Amniotic stem cell (primary cell): ENCODE results near the gene ACTN4.
"Not testable (repeated sequence)": the region's sequence is repeated elsewhere in the genome, so short reads cannot be mapped to it uniquely, and the experiment has no call there.

Experiments
- DNase-seq: peaks from one replicate; lab custom pipeline; 2025; lab: John Stamatoyannopoulos, UW

The ACTN4 gene

DNA sequence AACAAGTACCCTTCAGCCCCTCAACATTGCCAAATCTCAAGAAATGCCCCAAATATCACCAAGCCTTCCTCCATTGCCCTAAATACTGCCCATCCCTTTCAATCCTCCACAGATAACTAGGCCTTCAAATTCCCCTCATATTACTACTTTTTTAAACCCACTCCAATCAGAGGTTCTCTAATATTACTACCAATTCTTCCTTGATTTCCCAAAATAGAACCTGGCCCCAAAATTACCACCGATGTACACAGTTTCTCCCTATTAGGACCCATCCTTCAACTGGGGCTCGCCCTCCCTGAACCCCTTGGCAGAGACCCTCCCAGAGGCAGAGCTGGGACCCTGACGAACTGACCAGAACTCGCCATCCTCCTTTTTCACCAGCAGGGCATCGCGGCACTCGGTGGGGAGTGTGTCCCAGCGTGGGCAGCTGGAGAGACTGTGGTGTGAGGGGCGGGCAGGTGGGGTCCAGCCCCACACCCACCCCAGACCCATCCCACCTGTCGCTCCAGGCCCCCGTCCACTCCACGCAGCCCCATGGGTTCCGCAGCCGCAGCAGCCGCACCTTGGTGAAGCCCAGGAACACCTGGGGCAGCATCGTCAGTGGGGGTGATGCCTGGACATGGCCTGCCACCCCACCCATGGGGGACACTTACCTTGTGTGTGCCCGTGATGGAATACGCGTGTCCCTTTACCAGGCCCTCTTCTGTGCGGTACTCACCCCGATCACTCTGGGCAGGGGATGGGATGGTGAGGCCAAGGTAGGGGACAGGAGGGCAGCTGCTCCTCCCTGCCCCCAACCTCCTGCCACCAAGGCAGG, 90.7 kb downstream of the ACTN4 start:
- no peak for DNase-seq

DNA sequence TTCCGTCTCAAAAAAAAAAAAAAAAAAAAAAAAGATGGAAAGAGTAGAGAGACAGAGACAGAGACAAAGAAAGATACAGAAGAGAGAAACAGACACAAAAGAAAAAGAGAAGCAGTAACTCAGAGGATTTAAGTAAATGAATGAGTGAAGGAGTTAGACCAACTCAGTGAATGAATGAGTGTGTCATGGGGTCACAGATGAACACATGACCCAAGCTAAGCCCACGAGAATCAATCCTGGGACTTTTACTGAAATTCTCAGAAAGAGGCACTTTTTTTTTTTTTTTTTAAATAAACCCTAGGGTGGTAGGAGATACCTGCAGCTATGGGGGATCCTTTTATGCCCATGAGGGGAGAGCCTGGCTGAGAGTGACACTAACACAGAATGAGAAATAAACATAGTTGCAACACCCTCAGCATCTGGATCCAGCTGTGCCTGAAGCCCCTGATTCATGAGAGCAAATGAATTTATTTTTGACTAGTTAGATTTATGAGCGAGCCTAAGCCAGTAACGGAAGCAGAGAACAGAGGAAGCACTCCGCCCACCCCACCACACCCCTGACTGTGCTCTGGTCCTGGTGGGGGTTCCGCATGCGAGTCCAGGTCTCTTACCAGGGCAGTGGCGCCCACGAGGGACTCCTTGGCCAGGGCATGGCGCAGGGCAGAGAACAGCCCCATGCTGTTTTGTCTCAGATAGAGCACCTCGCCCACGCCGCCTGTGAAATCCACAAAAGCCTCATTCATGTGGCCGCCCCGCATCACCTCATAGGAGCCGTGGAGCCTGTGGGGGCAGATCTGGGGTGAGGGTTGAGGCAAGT, 92.2 kb downstream of the ACTN4 start:
- DNase-seq = no peak

DNA sequence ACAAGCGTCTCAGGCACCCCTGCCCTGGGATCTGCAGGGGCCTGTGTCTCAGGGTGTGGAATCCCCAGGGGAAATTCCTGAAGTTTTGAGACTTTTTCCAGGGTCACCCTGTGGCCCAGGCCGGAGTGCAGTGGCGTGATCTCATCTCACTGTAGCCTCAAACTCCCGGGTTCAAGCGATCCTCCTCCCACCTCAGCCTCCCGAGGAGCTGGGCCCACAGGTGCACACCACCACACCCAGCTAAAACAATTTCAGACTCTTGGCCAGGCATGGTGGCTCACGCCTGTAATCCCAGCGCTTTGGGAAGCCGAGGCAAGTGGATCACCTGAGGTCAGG, 92.8 kb downstream of the ACTN4 start:
- DNase-seq = no peak

DNA sequence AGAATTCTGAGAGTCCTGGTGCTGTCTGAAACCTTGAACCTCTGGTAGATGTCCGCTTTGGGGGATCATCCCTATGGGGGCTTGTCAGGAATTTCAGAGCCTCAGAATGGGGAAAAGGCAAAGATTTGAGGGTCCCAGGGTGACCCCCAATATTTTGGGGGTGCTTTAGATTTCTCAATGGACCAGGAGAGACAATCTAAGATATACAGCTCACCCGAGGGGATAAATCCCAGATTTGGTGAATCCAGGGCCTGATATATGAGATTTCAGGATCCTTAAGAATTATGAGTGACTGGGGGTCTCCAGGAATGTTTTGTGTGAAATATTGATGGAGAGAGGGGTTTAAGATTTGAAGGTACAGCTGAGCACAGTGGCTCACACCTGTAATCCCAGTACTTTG, 93.5 kb downstream of the ACTN4 start:
- no peak for DNase-seq

DNA sequence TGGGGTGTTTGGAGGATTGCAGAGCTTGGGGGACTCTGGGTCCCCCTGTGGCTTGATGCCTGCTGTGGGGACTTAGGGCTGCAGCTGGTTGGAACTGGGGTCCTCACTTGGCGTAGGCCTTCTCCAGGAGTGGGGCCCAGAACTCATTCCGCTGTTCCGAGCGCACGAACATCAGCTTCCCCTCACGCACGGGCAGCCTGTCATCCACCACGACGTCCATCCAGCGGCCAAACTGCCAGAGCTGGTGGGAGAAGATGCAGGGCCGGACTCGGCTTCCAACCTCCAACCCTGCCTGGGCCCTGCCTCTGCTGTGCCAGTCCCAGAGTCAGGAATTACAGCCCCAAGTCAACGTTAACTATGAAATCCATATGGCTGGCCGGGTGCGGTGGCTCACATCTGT, 94.2 kb downstream of the ACTN4 start:
- DNase-seq = no peak

DNA sequence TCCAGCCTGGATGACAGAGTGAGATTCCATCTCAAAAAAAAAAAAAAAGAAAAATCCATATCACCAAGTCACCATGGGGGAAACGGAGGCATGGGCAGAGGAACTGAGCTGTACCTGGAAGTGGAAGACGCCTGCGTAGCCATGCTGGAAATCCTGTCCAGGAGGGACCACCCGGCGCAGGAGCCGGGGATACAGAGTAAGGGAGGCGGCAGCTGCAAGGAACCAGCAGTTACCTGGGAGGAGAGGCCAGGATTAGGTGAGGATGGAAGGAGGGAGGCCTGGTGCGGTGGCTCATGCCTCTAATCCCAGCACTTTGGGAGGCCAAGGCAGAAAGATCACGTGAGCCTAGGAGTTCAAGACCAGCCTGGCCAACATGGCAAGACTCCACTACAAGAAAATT, 94.8 kb downstream of the ACTN4 start:
- DNase-seq = no peak

DNA sequence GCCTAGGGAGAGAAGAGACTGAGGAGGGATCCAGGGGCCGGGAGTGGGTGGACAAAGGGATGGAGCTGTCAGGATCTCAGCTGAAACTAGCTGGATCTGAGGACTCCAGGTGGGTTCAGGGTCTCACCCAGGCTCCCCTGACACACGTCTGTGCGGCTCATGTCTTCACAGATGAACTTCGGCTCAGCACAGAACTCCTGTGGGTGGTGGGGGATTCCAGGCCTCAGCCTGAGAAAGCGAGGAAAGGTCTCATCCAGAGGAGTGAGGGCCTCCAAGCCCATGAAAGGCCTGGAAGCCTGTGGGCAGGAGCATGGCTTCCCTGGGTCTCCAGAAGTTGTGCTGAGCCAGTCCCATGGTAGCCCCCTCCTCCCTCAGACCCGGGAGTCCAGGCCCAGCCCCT, 95.5 kb downstream of the ACTN4 start:
- no peak for DNase-seq

DNA sequence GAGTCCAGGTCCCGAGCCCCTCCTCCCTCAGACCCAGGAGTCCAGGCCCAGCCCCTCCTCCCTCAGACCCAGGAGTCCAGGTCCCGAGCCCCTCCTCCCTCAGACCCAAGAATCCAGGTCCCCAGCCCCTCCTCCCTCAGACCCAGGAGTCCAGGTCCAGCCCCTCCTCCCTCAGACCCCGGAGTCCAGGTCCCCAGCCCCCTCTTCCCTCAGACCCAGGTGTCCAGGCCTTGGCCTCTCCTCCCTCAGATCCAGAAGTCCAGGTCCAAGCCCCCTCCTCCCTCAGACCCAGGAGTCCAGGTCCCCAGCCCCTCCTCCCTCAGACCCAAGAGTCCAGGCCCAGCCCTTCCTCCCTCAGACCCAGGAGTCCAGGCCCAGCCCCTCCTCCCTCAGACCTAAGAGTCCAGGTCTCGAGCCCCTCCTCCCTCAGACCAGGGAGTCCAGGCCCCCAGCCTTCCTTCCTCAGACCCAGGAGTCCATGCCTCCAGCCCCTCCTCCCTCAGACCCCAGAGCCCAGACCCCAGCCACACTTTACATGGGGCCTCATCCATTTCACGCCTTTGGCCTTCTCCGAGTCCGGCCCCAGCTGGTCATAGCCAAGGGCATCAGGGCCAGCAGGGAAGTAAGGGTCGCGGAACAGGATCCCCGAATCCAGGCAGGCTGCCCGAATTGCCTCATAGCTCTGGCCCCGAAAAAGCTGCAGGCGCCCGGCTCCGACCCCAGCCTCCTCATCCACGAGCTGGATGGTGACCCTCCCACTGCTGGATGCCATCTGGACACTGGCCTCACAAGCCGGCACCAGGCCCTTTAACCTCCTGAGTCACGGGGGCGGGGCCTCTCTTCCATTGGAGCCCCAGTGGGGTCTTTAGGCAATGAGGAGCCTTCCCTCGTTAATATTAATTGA, 96.2 kb downstream of the ACTN4 start:
- DNase-seq = no peak

DNA sequence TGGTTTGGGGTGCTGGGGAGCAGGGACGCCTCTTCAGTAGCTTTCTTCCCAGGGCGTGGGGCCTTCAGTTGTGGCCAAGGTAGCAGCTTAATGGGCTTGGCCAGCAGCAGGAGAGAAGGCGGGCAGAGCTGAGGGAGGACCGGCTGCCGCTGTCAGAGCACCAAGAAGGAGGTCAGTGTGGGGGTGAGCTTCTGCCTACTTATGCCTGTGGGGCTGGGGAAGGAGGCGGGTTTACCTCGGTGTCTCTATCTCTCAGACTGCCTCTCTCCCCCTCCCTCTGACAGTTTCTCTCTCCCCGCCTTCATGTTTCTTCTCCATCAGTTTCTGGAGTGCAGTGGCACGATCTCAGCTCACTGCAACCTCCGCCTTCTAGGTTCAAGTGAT, 96.8 kb downstream of the ACTN4 start, which contains the start of gene CAPN12:
Gene CAPN12 (minus strand): TSS at position 177 of the 384 bp plus-strand sequence. CDS start 309 bp downstream, outside the sequence.
- DNase-seq = no peak

DNA sequence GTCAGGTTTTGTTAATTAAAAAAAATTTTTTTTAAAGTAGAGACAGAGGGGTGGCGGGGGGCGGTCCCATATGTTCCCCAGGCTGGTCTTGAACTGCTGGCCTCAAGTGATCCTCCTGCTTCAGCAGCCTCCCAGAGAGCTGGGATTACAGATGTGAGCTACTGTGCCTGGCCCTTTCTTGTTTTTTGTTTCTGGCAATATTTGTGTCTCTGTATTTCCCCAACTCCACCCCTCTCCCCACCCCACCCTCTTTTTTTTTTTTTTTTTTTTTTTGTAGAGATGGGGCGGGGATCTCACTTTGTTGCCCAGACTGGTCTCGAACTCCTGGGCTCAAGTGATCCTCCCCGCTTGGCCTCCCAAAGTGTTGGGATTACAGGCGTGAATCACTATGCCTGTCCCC, 97.4 kb downstream of the ACTN4 start:
- no peak for DNase-seq

DNA sequence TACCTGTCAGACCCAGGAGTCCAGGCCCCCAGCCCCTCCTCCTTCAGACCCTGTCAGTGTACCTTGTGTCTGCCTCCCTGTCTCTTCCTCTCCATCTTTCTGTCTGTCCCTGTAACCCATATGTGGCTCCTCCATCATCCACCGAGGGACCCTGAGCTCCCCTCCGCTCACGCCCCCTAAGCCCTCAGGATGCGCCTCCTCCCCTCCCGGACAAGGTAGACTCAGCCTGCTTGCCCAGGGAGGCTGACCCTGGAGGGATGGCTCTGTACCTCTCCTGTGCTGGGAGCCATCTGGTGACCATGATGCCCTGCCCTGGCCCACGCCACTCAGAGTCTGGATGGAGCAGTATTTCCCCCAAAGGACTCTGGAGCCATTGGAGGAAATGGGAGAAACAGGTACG, 97.9 kb downstream of the ACTN4 start:
- no peak for DNase-seq

DNA sequence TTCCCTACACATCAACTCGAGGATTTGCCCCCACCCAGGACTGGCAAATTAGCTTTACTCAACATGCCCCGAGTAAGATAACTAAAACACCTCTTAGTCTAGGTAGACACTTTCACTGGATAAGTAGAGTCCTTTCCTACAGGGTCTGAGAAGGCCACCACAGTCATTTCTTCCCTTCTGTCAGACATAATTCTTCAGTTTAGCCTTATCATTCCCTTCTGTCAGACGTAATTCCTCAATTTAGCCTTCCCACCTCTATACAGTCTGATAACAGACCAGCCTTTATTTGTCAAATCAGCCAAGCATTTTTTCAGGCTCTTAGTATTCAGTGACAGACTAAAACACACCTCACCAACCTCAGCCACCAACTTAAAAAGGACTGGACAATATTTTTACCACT, 106.3 kb downstream of the ACTN4 start:
- not testable (repeated sequence) for DNase-seq

DNA sequence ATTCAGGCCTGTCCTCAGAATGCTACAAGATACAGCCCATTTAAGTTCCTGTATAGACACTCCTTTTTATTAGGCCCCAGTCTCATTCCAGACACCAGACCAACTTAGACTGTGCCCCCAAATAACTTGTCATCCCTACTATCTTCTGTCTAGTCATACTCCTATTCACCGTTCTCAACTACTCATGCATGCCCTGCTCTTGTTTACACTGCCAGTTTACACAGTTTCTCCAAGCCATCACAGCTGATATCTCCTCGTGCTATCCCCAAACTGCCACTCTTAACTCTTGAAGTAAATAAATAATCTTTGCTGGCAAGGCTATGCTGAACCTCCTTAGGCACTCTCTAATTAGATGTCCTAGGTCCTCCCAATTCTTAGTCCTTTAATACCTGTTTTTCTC, 106.7 kb downstream of the ACTN4 start:
- not testable (repeated sequence) for DNase-seq

DNA sequence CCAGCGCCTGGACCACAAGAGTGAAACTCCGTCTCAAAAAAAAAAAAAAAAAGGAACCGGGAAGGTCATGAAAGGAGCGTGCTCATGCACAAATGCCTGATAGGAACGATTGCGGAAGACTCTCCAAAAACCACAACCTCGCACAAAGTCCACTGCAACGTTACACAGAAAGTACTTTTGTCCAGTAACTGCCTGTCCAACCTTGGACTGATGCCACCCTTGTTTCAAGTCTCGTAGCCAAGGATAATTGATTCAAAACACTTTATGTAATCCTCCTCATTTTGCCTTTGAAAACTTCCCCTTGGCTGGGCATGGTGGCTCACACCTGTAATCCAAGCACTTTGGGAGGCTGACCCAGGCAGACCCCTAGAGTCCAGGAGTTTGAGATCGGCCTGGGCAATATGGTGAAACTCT, 112.1 kb downstream of the ACTN4 start:
- DNase-seq = no peak

DNA sequence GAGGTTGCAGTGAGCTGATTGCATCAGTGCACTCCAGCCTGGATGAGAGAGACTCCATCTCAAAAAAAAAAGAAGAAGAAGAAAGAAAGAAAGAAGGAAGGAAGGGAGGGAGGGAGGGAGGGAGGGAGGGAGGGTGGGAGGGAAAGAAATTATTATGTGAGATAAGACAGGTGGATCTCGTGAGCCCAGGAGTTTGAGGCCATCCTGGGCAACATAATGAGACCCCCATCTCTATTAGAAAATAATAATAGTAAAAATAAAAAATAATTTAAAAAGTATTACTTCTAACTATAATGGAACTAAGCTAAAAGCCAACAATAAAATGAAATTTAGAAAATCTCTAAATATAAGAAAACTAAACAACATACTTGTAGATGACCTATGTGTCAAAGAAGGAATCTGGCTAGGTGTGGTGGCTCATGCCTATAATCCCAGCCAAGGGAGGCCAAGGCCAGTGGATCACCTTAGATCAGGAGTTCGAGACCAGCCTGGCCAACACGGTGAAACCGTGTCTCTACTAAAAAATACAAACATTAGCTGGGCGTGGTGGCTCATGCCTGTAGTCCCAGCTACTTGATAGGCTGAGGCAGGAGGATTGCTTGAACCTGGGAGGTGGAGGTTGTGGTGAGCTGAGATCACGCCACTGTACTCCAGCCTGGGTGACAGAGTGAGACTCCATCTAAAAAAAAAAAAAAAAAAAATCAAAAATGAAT, 113.5 kb downstream of the ACTN4 start:
- DNase-seq = not testable (repeated sequence)

DNA sequence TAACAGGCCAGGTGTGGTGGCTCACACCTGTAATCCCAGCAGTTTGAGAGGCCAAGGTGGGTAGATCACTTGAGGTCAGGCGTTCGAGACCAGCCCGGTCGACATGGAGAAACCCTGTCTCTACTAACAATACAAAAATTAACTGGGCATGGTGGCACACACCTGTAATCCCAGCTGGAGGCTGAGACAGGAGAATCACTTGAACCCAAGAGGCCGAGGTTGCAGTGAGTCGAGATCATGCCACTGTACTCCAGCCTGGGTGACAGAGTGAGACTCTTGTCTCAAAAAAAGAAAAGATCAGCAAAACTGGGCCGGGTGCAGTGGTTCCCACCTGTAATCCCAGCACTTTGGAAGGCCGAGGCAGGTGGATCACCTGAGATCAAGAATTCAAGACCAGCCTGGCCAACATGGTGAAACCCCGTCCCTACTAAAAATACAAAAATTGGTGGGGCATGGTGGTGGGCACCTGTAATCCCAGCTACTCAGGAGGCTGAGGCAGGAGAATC, 114.5 kb downstream of the ACTN4 start:
- not testable (repeated sequence) for DNase-seq

DNA sequence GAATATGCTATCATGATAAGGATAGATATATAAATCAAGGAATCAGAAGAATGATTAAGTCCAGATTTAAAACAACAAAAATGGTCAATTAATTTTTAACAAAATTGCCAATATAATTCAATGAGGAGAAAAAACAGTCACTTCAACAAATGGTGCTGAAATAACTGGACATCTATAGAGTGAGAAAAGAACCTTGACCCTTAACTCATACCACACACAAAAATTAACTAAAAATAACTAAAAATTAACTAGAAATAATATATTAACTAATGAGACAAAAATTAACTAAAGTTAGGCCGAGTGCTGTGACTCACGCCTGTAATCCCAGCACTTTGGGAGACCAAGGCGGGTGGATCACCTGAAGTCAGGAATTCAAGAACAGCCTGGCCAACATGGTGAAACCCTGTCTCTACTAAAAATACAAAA, 116.4 kb downstream of the ACTN4 start:
- no peak for DNase-seq

DNA sequence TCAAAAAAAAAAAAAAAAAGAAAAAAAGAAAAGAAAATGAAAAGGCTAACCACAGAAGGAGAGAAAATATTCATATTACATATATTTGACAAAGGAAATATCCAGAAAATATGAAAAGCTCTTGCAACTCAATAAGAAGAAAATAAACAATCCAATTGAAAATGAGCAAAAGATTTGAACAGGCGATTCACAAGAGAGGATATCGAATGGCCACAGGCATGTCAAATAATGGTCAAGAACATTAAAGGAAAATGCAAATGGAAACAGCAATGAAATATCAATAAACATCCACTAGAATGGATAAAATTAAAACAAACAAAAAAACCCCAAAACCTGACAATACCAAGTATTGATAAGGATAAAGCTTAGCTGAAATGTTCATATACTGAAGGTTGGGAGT, 117.8 kb downstream of the ACTN4 start:
- no peak for DNase-seq

DNA sequence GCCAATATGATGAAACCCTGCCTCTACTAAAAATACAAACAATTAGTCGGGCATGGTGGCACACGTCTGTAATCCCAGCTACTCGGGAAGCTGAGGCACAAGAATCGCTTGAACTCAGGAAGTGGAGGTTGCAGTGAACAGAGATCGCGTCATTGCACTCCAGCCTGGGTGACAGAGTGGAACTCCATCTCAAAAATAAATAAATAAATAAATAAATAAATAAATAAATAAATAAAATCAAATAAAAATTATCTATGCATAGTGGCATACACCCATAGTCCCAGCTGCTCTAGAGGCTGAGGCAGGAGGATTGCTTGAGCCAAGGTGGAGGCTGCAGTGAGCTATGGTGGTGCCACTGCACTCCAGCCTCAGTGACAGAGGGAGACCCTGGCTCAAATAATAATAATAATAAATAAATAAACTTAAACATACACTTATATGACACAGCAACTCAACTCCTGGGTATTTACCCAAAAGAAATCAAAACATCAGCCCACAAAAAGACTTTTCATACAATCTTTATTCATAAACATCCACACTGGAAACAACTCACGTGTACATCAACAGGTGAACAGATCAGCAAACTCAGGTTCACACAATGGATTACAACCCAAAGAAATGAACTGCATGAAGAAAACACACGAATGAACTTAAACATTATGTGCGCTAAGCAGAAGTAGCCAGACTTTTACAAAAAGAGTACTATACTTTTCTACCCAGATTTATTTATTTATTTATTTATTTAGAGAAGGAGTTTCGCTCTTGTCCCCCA, 119.0 kb downstream of the ACTN4 start:
- no peak for DNase-seq

DNA sequence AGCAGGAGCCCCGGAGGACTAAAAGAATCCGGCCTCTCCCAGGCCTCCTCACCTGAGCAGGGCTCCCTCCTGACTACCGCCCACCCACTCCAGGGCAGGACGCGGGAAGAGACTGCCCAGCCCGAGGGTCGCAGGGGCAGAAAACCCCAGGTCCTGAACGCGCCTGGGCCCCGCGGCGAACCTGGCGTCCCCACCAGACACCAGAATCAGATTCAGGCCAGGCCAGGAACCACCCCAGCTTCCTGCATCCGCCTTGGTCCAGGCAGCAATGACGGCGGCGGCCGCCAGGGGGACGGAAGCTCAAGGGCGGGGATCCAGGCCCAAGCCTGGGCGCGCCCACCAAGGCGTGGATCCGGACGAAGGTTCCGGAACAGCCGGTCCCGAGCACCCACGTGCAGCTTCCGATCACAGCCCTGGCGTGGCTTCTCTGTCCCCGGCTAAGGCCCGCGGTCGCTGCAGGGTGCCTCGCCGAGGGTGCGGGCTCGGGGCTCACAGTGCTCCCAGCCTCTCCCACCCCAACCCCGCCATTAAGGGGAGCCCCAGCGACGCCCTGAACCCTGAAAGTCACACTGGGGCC, 122.3 kb downstream of the ACTN4 start:
- DNase-seq = peak; percentile 4
